Stomach (tissue), 4 donors: ENCODE results near the gene UBXN2A.

Experiments
- EP300 ChIP-seq: sonication (generic); formaldehyde crosslinking; IDR thresholded peaks from one replicate; pipeline ENCODE4 v1.6.1; 2017; ENCODE audit warnings: antibody characterized with exemption
- POLR2A ChIP-seq, 4 donors: fragments of 450-650 bp; IDR thresholded peaks; one replicate each; pipeline ENCODE4 v1.6.1; 2016; ENCODE audit warnings: antibody characterized with exemption in 4 of 4, control low read depth in 2 of 4, mild to moderate bottlenecking in 1 of 4, moderate library complexity in 1 of 4
- POLR2AphosphoS5 ChIP-seq, 3 donors: sonication (generic); formaldehyde crosslinking; IDR thresholded peaks; one replicate each; pipeline ENCODE4 v1.6.1; 2016; ENCODE audit warnings: antibody characterized with exemption in 3 of 3
- TF ChIP-seq, protein P1 (sequence below), 7 experiments: fragments of 450-650 bp in 4 of 7; fragments of 200-600 bp in 3 of 7; sonication (generic) in 3 of 7; IDR thresholded peaks; one replicate each; pipeline ENCODE4 v1.5.1; 2016 to 2019; ENCODE audit warnings: antibody characterized with exemption in 7 of 7, control low read depth in 2 of 7, mild to moderate bottlenecking in 1 of 7

DNA sequence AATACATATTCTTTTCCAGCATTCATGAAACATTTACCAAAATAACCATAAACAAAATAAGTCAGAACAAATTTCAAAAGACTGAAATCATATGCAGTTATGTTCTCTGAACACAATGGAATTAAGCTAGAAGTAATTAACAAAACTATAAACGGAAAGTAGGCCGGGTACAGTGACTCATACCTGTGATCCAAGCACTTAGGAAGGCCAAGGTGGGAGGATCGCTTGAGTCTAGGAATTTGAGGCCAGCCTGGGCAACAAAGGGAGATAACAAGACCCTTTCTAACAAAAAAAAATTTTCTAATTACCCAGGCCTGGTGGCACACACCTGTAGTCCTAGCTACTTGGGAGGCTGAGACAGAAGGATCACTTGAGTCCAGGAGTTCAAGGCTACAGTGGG, 28.2 kb upstream of the UBXN2A start:
- TF ChIP-seq, protein P1, sequence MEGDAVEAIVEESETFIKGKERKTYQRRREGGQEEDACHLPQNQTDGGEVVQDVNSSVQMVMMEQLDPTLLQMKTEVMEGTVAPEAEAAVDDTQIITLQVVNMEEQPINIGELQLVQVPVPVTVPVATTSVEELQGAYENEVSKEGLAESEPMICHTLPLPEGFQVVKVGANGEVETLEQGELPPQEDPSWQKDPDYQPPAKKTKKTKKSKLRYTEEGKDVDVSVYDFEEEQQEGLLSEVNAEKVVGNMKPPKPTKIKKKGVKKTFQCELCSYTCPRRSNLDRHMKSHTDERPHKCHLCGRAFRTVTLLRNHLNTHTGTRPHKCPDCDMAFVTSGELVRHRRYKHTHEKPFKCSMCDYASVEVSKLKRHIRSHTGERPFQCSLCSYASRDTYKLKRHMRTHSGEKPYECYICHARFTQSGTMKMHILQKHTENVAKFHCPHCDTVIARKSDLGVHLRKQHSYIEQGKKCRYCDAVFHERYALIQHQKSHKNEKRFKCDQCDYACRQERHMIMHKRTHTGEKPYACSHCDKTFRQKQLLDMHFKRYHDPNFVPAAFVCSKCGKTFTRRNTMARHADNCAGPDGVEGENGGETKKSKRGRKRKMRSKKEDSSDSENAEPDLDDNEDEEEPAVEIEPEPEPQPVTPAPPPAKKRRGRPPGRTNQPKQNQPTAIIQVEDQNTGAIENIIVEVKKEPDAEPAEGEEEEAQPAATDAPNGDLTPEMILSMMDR (IDR thresholded peaks at IDR 0.05), result no peak
- TF ChIP-seq EP300 (no peak), POLR2A (IDR thresholded peaks at IDR 0.05) (no peak), POLR2AphosphoS5 (IDR thresholded peaks at IDR 0.05) (no peak)
